ENCODE results near the gene MAGEF1.

GRCh38 chr3:184760337-184761074 lies 48.6 kb upstream of the MAGEF1 start:
- no peak for TF ChIP-seq ZNF707 (CRISPR knock-in tag; conservative IDR thresholded peaks at IDR 0.05)
- TF ChIP-seq CHD2 (IDR thresholded peaks at IDR 0.05; ENCODE audit: low read depth, low read length): no peak
- no peak for TF ChIP-seq PHF8 (IDR thresholded peaks at IDR 0.05; ENCODE audit: borderline replicate concordance, low read length)
- TF ChIP-seq NFIX (CRISPR knock-in tag; IDR thresholded peaks at IDR 0.05; ENCODE audit: low read depth): no peak
- TF ChIP-seq POLR2A (conservative IDR thresholded peaks at IDR 0.05): no peak
- TF ChIP-seq ZNF398 (CRISPR knock-in tag; IDR thresholded peaks at IDR 0.05): no peak
- TF ChIP-seq ZNF175 (CRISPR knock-in tag; IDR thresholded peaks at IDR 0.05; ENCODE audit: low read depth): no peak
- no peak for TF ChIP-seq POLR2AphosphoS2 (IDR thresholded peaks at IDR 0.05; ENCODE audit: low read length)
- no peak for TF ChIP-seq SRF (CRISPR knock-in tag; IDR thresholded peaks at IDR 0.05)
- no peak for TF ChIP-seq SMARCA4 (IDR thresholded peaks at IDR 0.05)
- TF ChIP-seq ATF7 (IDR thresholded peaks at IDR 0.05): no peak
